SK-N-SH treated with all-trans-retinoic acid at 6 μM for 48 hours (cell line): Measurements from ENCODE around the gene OCA2.

Source experiments
- ATAC-seq: fragments of 200-7000 bp; cut with Tn5 transposase; 3 replicates; pipeline ENCODE4 v1.9.1; 2020; ENCODE audit warnings: mild to moderate bottlenecking, moderate library complexity
- BACH2 ChIP-seq: fragments of 250-450 bp; sonication (Bioruptor Pico); IDR thresholded peaks from 2 replicates; pipeline ENCODE4 v1.9.0; 2021; ENCODE audit warnings: mild to moderate bottlenecking, borderline replicate concordance
- CREB5 ChIP-seq: fragments of 250-450 bp; sonication (Bioruptor Pico); IDR thresholded peaks from 2 replicates; pipeline ENCODE4 v1.5.1; 2020; ENCODE audit warnings: low read depth, mild to moderate bottlenecking, moderate library complexity
- CSDC2 ChIP-seq: fragments of 250-450 bp; sonication (Bioruptor Pico); IDR thresholded peaks from 2 replicates; pipeline ENCODE4 v1.5.0; 2020; ENCODE audit warnings: mild to moderate bottlenecking, moderate library complexity
- CSRNP3 ChIP-seq: fragments of 250-450 bp; sonication (Bioruptor Pico); IDR thresholded peaks from 2 replicates; pipeline ENCODE4 v1.5.1; 2021; ENCODE audit warnings: mild to moderate bottlenecking, moderate library complexity
- ESRRG ChIP-seq: fragments of 250-450 bp; sonication (Bioruptor Pico); IDR thresholded peaks from 2 replicates; pipeline ENCODE4 v1.6.1; 2021; ENCODE audit warnings: mild to moderate bottlenecking
- ISL1 ChIP-seq: fragments of 250-450 bp; sonication (Bioruptor Pico); IDR thresholded peaks from 2 replicates; pipeline ENCODE4 v2.1.2; 2022; ENCODE audit warnings: mild to moderate bottlenecking, moderate library complexity
- OSR1 ChIP-seq: fragments of 250-450 bp; sonication (Bioruptor Pico); IDR thresholded peaks from 2 replicates; pipeline ENCODE4 v1.8.0; 2022; ENCODE audit warnings: moderate library complexity, mild to moderate bottlenecking, inconsistent platforms
- PATZ1 ChIP-seq: fragments of 250-450 bp; sonication (Bioruptor Pico); IDR thresholded peaks from 2 replicates; pipeline ENCODE4 v1.8.0; 2020; ENCODE audit warnings: mild to moderate bottlenecking, moderate library complexity, borderline replicate concordance
- POU6F1 ChIP-seq: fragments of 250-450 bp; sonication (Bioruptor Pico); IDR thresholded peaks from 2 replicates; pipeline ENCODE4 v1.8.0; 2021; ENCODE audit warnings: low read depth, mild to moderate bottlenecking, moderate library complexity, borderline replicate concordance
- PPARA ChIP-seq: fragments of 250-450 bp; sonication (Bioruptor Pico); IDR thresholded peaks from 2 replicates; pipeline ENCODE4 v1.5.0; 2020; ENCODE audit warnings: mild to moderate bottlenecking, borderline replicate concordance
- SNAI2 ChIP-seq: fragments of 250-450 bp; sonication (Bioruptor Pico); IDR thresholded peaks from 2 replicates; pipeline ENCODE4 v1.5.0; 2020; ENCODE audit warnings: mild to moderate bottlenecking, moderate library complexity
- TCF4 ChIP-seq: fragments of 250-450 bp; sonication (Bioruptor Pico); IDR thresholded peaks from 2 replicates; pipeline ENCODE4 v1.8.0; 2021; ENCODE audit warnings: mild to moderate bottlenecking, moderate library complexity, borderline replicate concordance
- TOX ChIP-seq: fragments of 250-450 bp; sonication (Bioruptor Pico); IDR thresholded peaks from 2 replicates; pipeline ENCODE4 v1.8.0; 2021; ENCODE audit warnings: mild to moderate bottlenecking, moderate library complexity, borderline replicate concordance
- TSHZ2 ChIP-seq: fragments of 250-450 bp; sonication (Bioruptor Pico); IDR thresholded peaks from 2 replicates; pipeline ENCODE4 v1.5.0; 2020; ENCODE audit warnings: mild to moderate bottlenecking, moderate library complexity
- ZC3H10 ChIP-seq: fragments of 250-450 bp; sonication (Bioruptor Pico); IDR thresholded peaks from 2 replicates; pipeline ENCODE4 v1.5.1; 2021; ENCODE audit warnings: mild to moderate bottlenecking, moderate library complexity
- ZFP3 ChIP-seq: fragments of 250-450 bp; sonication (Bioruptor Pico); IDR thresholded peaks from 2 replicates; pipeline ENCODE4 v1.5.0; 2020; ENCODE audit warnings: mild to moderate bottlenecking, moderate library complexity
- ZFP30 ChIP-seq: fragments of 450-650 bp; formaldehyde crosslinking; IDR thresholded peaks from 2 replicates; pipeline ENCODE4 v1.5.0; 2022; ENCODE audit warnings: mild to moderate bottlenecking, moderate library complexity
- ZNF565 ChIP-seq: fragments of 450-650 bp; formaldehyde crosslinking; conservative IDR thresholded peaks from 2 replicates; pipeline ENCODE4 v1.5.0; 2020; ENCODE audit warnings: low read depth, mild to moderate bottlenecking, moderate library complexity
- ZNF70 ChIP-seq: fragments of 450-650 bp; formaldehyde crosslinking; IDR thresholded peaks from 2 replicates; pipeline ENCODE4 v1.5.0; 2020; ENCODE audit warnings: mild to moderate bottlenecking, moderate library complexity
- ZNF8 ChIP-seq: fragments of 450-650 bp; formaldehyde crosslinking; IDR thresholded peaks from 2 replicates; pipeline ENCODE4 v1.5.0; 2020; ENCODE audit warnings: mild to moderate bottlenecking, moderate library complexity

Gene OCA2

GRCh38 chr15:28033443-28033842 is 65.7 kb downstream of the OCA2 start:
- ATAC-seq, result no peak
- TF ChIP-seq ISL1 (CRISPR knock-in tag), result no peak
- TF ChIP-seq ESRRG, result no peak
- no peak for TF ChIP-seq ZFP3
- TF ChIP-seq ZNF565, result no peak
- TF ChIP-seq TOX (CRISPR knock-in tag), result no peak
- TF ChIP-seq ZFP30, result no peak
- no peak for TF ChIP-seq PATZ1 (CRISPR knock-in tag)
- no peak for TF ChIP-seq TSHZ2 (CRISPR knock-in tag)
- no peak for TF ChIP-seq ZC3H10 (CRISPR knock-in tag)
- TF ChIP-seq OSR1 (CRISPR knock-in tag), result no peak
- no peak for TF ChIP-seq CSDC2
- TF ChIP-seq SNAI2, result no peak
- TF ChIP-seq, all 23 proteins: peak for 0

GRCh38 chr15:28030801-28031200 is 68.3 kb downstream of the OCA2 start:
- no peak for ATAC-seq

More at GRCh38 chr15:28030801-28031200, 68.3 kb downstream of the OCA2 start:
- TF ChIP-seq ZNF70 (CRISPR knock-in tag) (no peak), ESRRG (no peak), ZC3H10 (CRISPR knock-in tag) (no peak), BACH2 (CRISPR knock-in tag) (no peak), TCF4 (CRISPR knock-in tag) (no peak), CSRNP3 (no peak), PATZ1 (CRISPR knock-in tag) (no peak), PPARA (CRISPR knock-in tag) (no peak), POU6F1 (CRISPR knock-in tag) (no peak), ZFP3 (no peak), ZNF8 (CRISPR knock-in tag) (no peak), TSHZ2 (CRISPR knock-in tag) (no peak), OSR1 (CRISPR knock-in tag) (no peak), CSDC2 (no peak), CREB5 (CRISPR knock-in tag) (no peak)
